SJSA1 (cell line): Measurements from ENCODE around the gene PGM3. TPM values are rescaled to one million over a fixed set of nuclear protein-coding genes. Genes with fewer than 3 reads are reported as not detected.
"Not testable (repeated sequence)": the region's sequence is repeated elsewhere in the genome, so short reads cannot be mapped to it uniquely, and the experiment has no call there.

ENCODE experiments used
- DNase-seq, 2 experiments: peaks; one replicate each; pipeline ENCODE4 v3.0.0-alpha.2; 2015 to 2020; ENCODE audit warnings: low spot score in 2 of 2, low read depth in 1 of 2
- H3K27ac ChIP-seq: fragments of 250-450 bp; sonication (Bioruptor Pico); 2 replicates; pipeline ENCODE4 v1.5.1; 2020; ENCODE audit warnings: mild to moderate bottlenecking, moderate library complexity
- H3K27me3 ChIP-seq: fragments of 250-450 bp; sonication (Bioruptor Pico); replicated peaks from 2 replicates; pipeline ENCODE4 v1.5.1; 2020; ENCODE audit warnings: mild to moderate bottlenecking, moderate library complexity
- H3K36me3 ChIP-seq: fragments of 250-450 bp; sonication (Bioruptor Pico); 2 replicates; pipeline ENCODE4 v1.5.1; 2020; ENCODE audit warnings: mild to moderate bottlenecking
- H3K4me1 ChIP-seq: fragments of 250-450 bp; sonication (Bioruptor Pico); replicated peaks from 2 replicates; pipeline ENCODE4 v1.6.1; 2021; ENCODE audit warnings: mild to moderate bottlenecking
- H3K4me3 ChIP-seq: fragments of 250-450 bp; sonication (Bioruptor Pico); 2 replicates; pipeline ENCODE4 v1.5.1; 2020; ENCODE audit warnings: mild to moderate bottlenecking
- H3K9me3 ChIP-seq: fragments of 250-450 bp; sonication (Bioruptor Pico); replicated peaks from 2 replicates; pipeline ENCODE4 v1.5.1; 2020; ENCODE audit warnings: mild to moderate bottlenecking
- total RNA-seq: library from RNA; depleted of rRNA; stranded (reverse); fragments of >200 nt; shearing (Covaris generic); gene quantifications from 2 replicates; pipeline ENCODE4 v1.2.3, GENCODE V29; 2014

Gene PGM3
- total RNA-seq, 1 experiment from 2014 or later: 65.3 TPM

DNA sequence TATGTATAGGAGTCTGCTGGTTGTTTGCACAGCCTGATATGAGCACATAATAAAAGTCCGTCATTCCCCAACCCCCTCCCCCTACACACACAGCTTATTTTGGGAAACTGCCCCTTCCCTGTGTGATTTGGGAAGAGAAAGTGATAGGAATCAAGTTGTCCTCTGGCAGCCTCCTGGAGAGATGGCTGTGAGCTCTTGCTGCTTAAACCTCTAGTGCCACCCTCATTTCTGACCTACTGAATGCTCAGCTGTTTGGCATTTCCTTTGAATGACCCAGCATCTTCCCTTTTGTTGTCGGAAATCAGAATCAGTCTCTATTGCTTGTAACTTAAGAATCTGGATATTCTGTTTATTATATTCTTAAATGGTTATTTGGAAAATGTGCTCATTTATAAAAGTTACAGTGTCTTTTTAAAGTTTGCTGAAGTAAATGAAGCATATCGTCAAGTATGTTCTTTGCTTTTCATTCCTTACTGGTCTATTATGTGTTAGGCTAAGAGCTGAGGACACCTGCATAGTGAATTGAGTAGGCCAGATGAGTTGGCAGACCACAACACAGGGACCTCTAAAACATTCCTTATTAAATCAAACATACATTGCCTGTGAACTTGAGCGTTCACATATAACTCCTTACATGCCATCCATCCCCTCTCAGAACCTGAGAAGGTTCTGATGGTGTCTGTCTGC is 5.6 kb upstream of the PGM3 start:
- Histone ChIP-seq H3K27me3 (no peaks in the 10 kb centered on the region), H3K4me3 (no peak overlapping the region), H3K9me3 (no peaks in the 10 kb centered on the region), H3K36me3 (peaks cover 3% of the 10 kb centered on the region), H3K4me1 (peaks cover 16% of the 10 kb centered on the region), H3K27ac (peak overlapping the region; percentile 43)
- DNase-seq: no peak

- Histone ChIP-seq H3K4me3 (peak overlapping the region; percentile 75), H3K9me3 (no peaks in the 10 kb centered on the region), H3K36me3 (peaks cover 33% of the 10 kb centered on the region), H3K27ac (peak overlapping the region; percentile 47), H3K4me1 (peaks cover 11% of the 10 kb centered on the region), H3K27me3 (no peaks in the 10 kb centered on the region)
- peak in 1 of 2 experiments; percentile 58 for DNase-seq
Observed at GRCh38 chr6:83193747-83194566, 892 bp upstream of the PGM3 start.

DNA sequence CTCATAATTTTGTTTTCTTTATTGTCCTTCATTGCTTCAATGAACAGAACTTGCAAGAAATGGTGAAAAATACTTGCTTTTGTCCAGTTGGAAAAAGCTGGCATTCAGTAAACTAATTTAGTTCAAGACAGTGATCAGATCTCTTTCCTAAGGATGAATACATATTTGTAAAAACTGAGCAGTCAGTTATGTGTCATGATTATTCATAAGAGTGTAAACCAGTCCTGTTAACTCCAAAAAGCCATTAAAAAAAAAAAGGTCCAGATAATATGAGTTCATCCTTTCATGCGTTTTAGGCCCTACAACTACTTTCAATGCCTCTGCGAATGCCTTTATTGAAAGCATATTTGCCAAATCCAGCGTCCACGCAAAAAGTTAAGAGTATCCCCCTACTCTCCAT is 609 bp downstream of the PGM3 start:
- peaks cover 5% of the 10 kb centered on the region for H3K4me1 ChIP-seq
- H3K4me3 ChIP-seq: peak overlapping the region; percentile 75
- H3K36me3 ChIP-seq: peaks cover 45% of the 10 kb centered on the region
- H3K9me3 ChIP-seq: no peaks in the 10 kb centered on the region
- no peaks in the 10 kb centered on the region for H3K27me3 ChIP-seq
- no peak for DNase-seq
- H3K27ac ChIP-seq: peak overlapping the region; percentile 47; the same call in 1 of the 2 replicates

GRCh38 chr6:83191974-83192373 is 1.1 kb downstream of the PGM3 start:
- H3K4me3 ChIP-seq: peak overlapping the region; percentile 75
- H3K27ac ChIP-seq: not testable (repeated sequence)

GRCh38 chr6:83190626-83191025 is 2.4 kb downstream of the PGM3 start:
- Histone ChIP-seq H3K36me3 (peaks cover 61% of the 10 kb centered on the region), H3K27ac (no peak overlapping the region), H3K4me3 (no peak overlapping the region), H3K4me1 (peaks cover 5% of the 10 kb centered on the region), H3K9me3 (no peaks in the 10 kb centered on the region), H3K27me3 (no peaks in the 10 kb centered on the region)
- DNase-seq: no peak

More at GRCh38 chr6:83191974-83192373, 1.1 kb downstream of the PGM3 start:
- H3K36me3 ChIP-seq: peaks cover 50% of the 10 kb centered on the region
- DNase-seq, H3K27me3 ChIP-seq, H3K9me3 ChIP-seq, H3K4me1 ChIP-seq: not testable (repeated sequence)

DNA sequence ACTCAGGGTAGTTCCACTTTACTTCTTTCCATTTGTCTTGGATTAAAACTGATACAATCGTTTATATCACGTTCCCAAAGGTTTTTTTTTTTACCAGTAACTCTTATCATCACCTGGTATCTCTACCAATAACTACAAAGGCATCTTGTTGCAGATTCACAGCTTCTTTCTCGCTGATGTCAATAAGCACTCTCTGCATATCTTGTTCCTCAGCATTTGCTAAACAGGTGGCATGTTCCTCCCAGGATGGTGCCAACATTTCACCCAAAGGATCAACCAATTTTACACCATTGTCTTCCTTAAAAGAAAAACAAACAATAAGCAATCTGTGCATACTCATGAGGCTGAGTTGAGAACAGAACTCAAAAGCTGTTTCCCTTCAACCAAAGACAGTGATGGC is 4.6 kb downstream of the PGM3 start:
- H3K27ac ChIP-seq: no peak overlapping the region
- peaks cover 15% of the 10 kb centered on the region for H3K4me1 ChIP-seq
- H3K27me3 ChIP-seq: no peaks in the 10 kb centered on the region
- no peak for DNase-seq
- no peak overlapping the region for H3K4me3 ChIP-seq
- peaks cover 79% of the 10 kb centered on the region for H3K36me3 ChIP-seq
- H3K9me3 ChIP-seq: no peaks in the 10 kb centered on the region

- no peak for DNase-seq
- Histone ChIP-seq H3K27ac (no peak overlapping the region), H3K36me3 (peaks cover 93% of the 10 kb centered on the region), H3K4me3 (no peak overlapping the region), H3K27me3 (no peaks in the 10 kb centered on the region), H3K4me1 (peaks cover 22% of the 10 kb centered on the region), H3K9me3 (no peaks in the 10 kb centered on the region)
Observed at GRCh38 chr6:83185096-83185495, 8.0 kb downstream of the PGM3 start.

GRCh38 chr6:83183082-83183828 is 9.8 kb downstream of the PGM3 start:
- H3K4me1 ChIP-seq: peaks cover 22% of the 10 kb centered on the region
- peak overlapping the region; percentile 36 for H3K27ac ChIP-seq
- peaks cover 88% of the 10 kb centered on the region for H3K36me3 ChIP-seq
- no peaks in the 10 kb centered on the region for H3K27me3 ChIP-seq
- no peaks in the 10 kb centered on the region for H3K9me3 ChIP-seq
- peak; percentile 71 to 73 for DNase-seq
- no peak overlapping the region for H3K4me3 ChIP-seq

DNA sequence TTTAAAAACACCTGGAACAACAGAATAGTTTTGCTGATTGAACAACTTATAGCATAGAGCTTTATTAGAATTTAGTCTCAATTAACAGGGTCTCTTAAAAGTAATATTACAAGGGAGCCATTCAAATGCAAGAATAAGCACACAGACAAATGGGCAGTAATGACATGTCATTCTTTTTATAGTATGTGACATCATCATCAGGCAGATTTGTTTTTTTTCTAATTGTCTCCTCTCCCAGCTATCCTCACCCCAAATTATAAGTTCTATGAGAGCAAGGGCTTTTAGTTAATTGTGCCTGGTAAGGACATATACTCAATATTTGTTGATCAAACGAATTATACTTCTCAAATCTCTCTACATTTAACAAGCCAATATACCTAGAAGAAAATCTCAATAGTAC is 11.0 kb downstream of the PGM3 start:
- no peak overlapping the region for H3K27ac ChIP-seq
- H3K27me3 ChIP-seq: no peaks in the 10 kb centered on the region
- DNase-seq: no peak
- H3K36me3 ChIP-seq: peaks cover 88% of the 10 kb centered on the region
- no peak overlapping the region for H3K4me3 ChIP-seq
- no peaks in the 10 kb centered on the region for H3K9me3 ChIP-seq
- H3K4me1 ChIP-seq: peaks cover 22% of the 10 kb centered on the region

GRCh38 chr6:83180426-83180950 is 12.6 kb downstream of the PGM3 start:
- Histone ChIP-seq H3K27ac (no peak overlapping the region), H3K27me3 (no peaks in the 10 kb centered on the region), H3K4me3 (no peak overlapping the region), H3K4me1 (peaks cover 22% of the 10 kb centered on the region), H3K9me3 (no peaks in the 10 kb centered on the region), H3K36me3 (peaks cover 90% of the 10 kb centered on the region)
- no peak for DNase-seq

- DNase-seq: no peak
- H3K9me3 ChIP-seq: no peaks in the 10 kb centered on the region
- H3K36me3 ChIP-seq: peaks cover 88% of the 10 kb centered on the region
- no peak overlapping the region for H3K27ac ChIP-seq
- no peaks in the 10 kb centered on the region for H3K4me1 ChIP-seq
- no peaks in the 10 kb centered on the region for H3K27me3 ChIP-seq
- no peak overlapping the region for H3K4me3 ChIP-seq
Observed at GRCh38 chr6:83176246-83176645, 16.8 kb downstream of the PGM3 start.

DNA sequence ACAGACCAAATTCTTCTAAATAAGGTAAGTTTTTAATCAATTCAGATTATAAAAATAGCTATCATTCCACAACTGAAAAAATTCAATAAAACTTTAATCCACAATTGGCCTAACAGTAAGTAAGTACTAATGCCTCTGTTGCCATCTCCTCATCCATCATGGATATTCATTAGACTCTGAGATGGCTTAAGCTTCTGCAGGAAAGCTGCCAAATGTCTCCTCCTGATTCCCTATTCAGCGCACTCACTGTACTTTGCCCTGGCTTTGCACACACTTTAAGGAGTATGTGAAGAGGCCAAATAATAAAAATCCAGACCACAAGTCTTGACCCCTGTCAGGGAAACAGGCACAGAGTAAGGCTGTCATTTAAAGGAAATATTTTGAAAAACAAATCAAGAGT is 23.6 kb downstream of the PGM3 start:
- Histone ChIP-seq H3K4me1 (no peaks in the 10 kb centered on the region), H3K4me3 (no peak overlapping the region), H3K36me3 (peaks cover 96% of the 10 kb centered on the region), H3K9me3 (no peaks in the 10 kb centered on the region), H3K27me3 (no peaks in the 10 kb centered on the region), H3K27ac (no peak overlapping the region)
- no peak for DNase-seq

GRCh38 chr6:83169106-83169505 is 24.0 kb downstream of the PGM3 start:
- Histone ChIP-seq H3K4me1 (no peaks in the 10 kb centered on the region), H3K27me3 (no peaks in the 10 kb centered on the region), H3K4me3 (no peak overlapping the region), H3K36me3 (peaks cover 92% of the 10 kb centered on the region), H3K9me3 (no peaks in the 10 kb centered on the region), H3K27ac (no peak overlapping the region)
- no peak for DNase-seq
